Suppressor macrophage treated with lipopolysaccharide for 4 hours (primary cell): ENCODE results near the gene C12orf75.
"Not testable (repeated sequence)": the region's sequence is repeated elsewhere in the genome, so short reads cannot be mapped to it uniquely, and the experiment has no call there.

ENCODE experiments used
- DNase-seq: peaks from one replicate; pipeline ENCODE4 v3.0.0-alpha.2; 2020

C12orf75 gene

GRCh38 chr12:105382771-105383622, 52.5 kb downstream of the C12orf75 start:
- DNase-seq, result peak; percentile 76

- DNase-seq, result no peak
Observed at GRCh38 chr12:105384220-105384619, 53.7 kb downstream of the C12orf75 start.

GRCh38 chr12:105384916-105385535, 54.5 kb downstream of the C12orf75 start:
- no peak for DNase-seq

GRCh38 chr12:105386431-105386830, 55.9 kb downstream of the C12orf75 start:
- no peak for DNase-seq

GRCh38 chr12:105391231-105391630, 60.7 kb downstream of the C12orf75 start:
- no peak for DNase-seq

- DNase-seq, result no peak
Observed at GRCh38 chr12:105393587-105393986, 63.1 kb downstream of the C12orf75 start.

GRCh38 chr12:105396024-105396423, 65.5 kb downstream of the C12orf75 start:
- no peak for DNase-seq

- DNase-seq, result no peak
Observed at GRCh38 chr12:105396983-105397382, 66.5 kb downstream of the C12orf75 start.

- no peak for DNase-seq
Observed at GRCh38 chr12:105398930-105399329, 68.4 kb downstream of the C12orf75 start.

- no peak for DNase-seq
Observed at GRCh38 chr12:105399428-105400081, 69.1 kb downstream of the C12orf75 start.

- DNase-seq, result no peak
Observed at GRCh38 chr12:105400227-105400626, 69.7 kb downstream of the C12orf75 start.

- DNase-seq, result no peak
Observed at GRCh38 chr12:105401198-105401597, 70.7 kb downstream of the C12orf75 start.

GRCh38 chr12:105402366-105402765, 71.9 kb downstream of the C12orf75 start:
- no peak for DNase-seq

- no peak for DNase-seq
Observed at GRCh38 chr12:105403095-105403494, 72.6 kb downstream of the C12orf75 start.

- not testable (repeated sequence) for DNase-seq
Observed at GRCh38 chr12:105404134-105404533, 73.6 kb downstream of the C12orf75 start.

GRCh38 chr12:105406497-105406896, 76.0 kb downstream of the C12orf75 start:
- DNase-seq, result no peak

GRCh38 chr12:105409279-105409678, 78.8 kb downstream of the C12orf75 start:
- no peak for DNase-seq

GRCh38 chr12:105409801-105410471, 79.4 kb downstream of the C12orf75 start:
- DNase-seq, result no peak

- no peak for DNase-seq
Observed at GRCh38 chr12:105413911-105414487, 83.5 kb downstream of the C12orf75 start.

GRCh38 chr12:105417732-105418131, 87.2 kb downstream of the C12orf75 start:
- DNase-seq, result no peak

GRCh38 chr12:105418229-105418628, 87.7 kb downstream of the C12orf75 start:
- DNase-seq, result no peak

- no peak for DNase-seq
Observed at GRCh38 chr12:105418821-105419291, 88.4 kb downstream of the C12orf75 start.

- no peak for DNase-seq
Observed at GRCh38 chr12:105419606-105420005, 89.1 kb downstream of the C12orf75 start.
